ENCODE measurements around the gene SPATA20.

SPATA20 gene

DNA sequence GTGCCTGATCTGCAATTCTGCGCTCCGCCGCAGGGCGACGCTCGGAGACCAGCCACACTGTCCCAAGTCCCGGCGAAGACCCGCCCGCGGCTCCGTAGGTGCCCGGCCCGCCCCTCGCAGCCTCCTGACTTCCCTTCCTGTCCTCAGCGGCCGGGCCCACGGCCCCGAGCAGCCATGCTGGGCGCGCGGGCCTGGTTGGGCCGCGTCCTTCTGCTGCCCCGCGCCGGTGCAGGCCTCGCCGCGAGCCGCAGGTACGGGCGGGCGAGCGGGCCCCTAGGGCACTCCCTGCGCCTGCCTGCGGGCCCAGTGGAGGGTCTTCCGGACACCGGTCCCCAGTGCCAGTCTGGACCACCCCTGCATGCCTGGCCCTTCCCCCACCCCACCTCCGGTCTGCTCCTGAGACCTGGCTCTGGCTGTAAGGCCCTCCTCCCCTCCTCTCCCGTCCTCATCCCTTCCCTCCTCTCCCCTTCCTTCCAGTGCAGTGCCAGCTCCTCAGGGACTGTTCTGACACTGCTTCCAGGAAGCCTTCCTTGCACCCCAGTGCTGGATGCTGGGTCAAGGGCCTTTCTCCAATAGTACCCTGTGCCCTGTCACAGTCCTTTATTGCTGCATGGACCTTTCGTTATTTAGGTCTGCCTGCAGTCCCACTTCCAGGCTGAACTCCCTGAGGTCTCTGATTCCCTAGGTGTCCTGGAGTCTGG lies at the start of gene SPATA20:
Gene SPATA20, plus strand, starts transcription at position 140 of the 701 bp plus-strand sequence. Its CDS starts 35 bp downstream, at position 175.
- DNase-seq (ENCODE audit: low read depth in 2 of 2), result peak; percentile 82 to 83

- no peak for DNase-seq (ENCODE audit: low read depth in 2 of 2)
Measured at GRCh38 chr17:50498021-50498874, 48.7 kb upstream of the SPATA20 start.

GRCh38 chr17:50499270-50499669 lies 47.7 kb upstream of the SPATA20 start:
- no peak for DNase-seq (ENCODE audit: low read depth in 2 of 2)

GRCh38 chr17:50499721-50500120 lies 47.3 kb upstream of the SPATA20 start:
- no peak for DNase-seq (ENCODE audit: low read depth in 2 of 2)

- DNase-seq (ENCODE audit: low read depth in 2 of 2), result no peak
Measured at GRCh38 chr17:50501054-50501453, 45.9 kb upstream of the SPATA20 start.

- DNase-seq (ENCODE audit: low read depth in 2 of 2), result no peak
Measured at GRCh38 chr17:50502301-50502990, 44.5 kb upstream of the SPATA20 start.

DNA sequence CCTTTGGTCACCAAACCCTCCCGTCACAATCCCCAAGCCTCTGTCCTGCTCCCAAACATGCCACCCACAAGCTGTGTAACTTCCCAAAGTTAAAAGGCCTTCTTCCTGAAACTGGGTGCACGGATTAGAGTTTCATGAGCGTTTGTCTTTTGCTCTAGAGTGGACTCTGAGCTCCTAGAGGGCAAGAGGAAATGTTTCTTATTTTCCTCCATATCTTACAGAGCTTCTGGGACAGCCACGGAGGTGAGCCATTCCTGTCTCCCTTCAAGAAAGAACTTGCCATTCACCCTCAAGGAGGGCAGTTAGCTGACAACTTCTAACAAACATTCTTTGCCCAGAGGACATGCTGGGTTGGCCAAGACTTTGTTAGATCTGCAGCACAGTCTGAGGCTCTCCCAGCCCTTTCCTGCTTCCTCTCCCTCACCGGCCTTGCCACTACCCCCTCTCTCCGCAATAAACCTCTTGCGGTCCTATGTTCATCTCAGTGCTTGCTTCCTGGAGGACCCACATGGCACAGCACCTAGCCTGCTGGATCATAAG lies 41.3 kb upstream of the SPATA20 start:
- no peak for DNase-seq (ENCODE audit: low read depth in 2 of 2)

DNA sequence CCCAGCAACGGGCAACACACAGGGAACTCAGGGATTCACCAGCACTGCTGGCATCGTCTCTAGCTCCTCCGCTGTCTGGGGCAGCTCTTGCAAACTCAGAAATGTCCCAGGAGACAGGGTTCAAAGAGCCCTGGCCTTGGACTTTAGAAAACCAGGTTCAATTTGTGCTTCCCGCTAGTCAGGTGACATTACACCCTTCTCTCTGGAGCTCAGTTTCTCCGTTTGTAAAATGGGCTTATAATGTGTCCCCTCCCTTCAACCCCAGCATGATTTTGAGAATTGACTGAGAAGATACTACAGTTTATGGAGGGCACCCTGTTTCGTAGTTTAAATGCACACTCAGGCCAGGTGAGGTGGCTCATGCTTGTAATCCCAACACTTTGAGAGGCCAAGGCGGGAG lies 40.7 kb upstream of the SPATA20 start:
- DNase-seq (ENCODE audit: low read depth in 2 of 2), result no peak

DNA sequence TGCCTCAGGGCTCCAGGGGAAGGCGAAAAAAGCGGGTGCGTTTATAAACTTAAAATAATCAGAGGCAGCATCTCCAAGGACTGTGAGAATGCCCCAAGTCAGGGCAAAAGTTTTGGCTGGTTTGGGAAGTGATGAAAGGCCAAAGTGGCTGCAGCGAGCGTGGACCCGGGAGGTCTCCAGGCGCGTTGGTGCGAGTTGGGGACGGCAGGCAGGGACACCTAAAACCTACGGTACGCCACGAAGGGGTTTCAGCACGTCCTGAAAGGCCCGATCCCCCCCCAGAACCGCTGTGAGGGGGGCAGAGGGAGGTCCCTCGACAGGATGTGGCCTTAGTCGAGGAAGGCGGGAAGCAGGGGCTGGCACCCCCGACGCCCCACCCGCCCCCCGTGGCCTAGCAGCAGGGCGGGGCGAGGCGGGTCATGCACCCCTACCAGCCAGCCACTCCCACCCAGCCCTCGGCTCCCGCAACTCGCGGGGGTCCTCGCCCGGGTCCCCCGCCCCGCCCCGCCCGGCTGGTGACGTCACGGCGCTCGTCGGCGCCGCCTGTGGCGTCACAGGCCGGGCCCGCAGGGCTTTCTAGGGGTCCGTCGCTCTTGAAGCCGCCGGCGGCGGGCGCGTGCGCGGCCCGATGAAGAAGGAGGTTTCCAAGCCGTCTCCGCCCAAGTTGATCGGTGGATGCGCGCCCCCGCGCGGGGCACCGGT lies 39.0 kb upstream of the SPATA20 start, which contains the start of gene MYCBPAP:
Gene MYCBPAP, plus strand, starts transcription at position 569 of the 702 bp plus-strand sequence. CDS start 236 bp downstream, outside the sequence.
- peak; percentile 56 to 79 for DNase-seq (ENCODE audit: low read depth in 2 of 2)

DNA sequence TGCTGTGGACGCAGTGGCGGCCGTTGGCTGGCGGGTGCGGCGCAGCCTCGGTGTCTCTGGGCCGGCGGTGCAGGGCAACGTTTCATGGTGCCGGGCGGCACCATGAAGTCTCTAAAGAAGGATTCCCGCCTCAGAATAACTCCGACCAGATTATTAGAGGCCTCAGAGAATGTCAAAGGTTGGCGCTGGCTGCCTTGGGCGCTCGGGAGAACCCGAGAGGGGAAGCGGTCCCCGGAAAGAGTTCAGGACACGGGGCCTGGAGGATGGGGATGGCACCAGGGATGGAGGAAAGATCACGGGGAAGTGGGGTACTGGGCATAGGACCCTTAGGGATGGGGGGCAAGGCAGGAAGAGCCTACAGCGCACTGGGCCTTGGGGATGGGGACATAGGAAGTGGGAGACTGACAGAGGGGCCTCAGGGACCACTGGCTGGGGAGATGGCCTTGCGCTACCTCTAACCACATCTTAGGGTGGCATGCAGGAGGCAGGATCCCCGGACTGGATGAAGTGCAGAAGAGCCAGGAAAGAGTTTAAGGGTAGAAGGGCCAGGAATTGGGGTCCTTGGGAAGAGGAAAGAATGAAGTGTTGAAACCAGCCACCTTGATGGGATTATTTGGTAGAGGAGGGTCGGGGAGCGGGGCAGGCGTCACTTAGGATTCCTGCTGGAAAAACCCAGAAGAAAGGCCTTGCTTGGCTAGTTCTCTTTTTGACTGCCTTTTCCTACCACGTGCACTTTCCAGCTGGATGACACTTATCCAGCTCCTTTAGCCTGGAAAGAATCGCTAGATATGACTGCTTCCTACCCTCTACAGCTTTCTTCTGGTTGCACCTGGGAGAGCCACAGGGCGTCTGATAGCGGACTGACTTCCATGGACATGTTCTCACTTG lies 38.2 kb upstream of the SPATA20 start:
- DNase-seq (ENCODE audit: low read depth in 2 of 2), result no peak

GRCh38 chr17:50511058-50511457 lies 35.9 kb upstream of the SPATA20 start:
- DNase-seq (ENCODE audit: low read depth in 2 of 2), result peak in 1 of 2 donors; percentile 34

DNA sequence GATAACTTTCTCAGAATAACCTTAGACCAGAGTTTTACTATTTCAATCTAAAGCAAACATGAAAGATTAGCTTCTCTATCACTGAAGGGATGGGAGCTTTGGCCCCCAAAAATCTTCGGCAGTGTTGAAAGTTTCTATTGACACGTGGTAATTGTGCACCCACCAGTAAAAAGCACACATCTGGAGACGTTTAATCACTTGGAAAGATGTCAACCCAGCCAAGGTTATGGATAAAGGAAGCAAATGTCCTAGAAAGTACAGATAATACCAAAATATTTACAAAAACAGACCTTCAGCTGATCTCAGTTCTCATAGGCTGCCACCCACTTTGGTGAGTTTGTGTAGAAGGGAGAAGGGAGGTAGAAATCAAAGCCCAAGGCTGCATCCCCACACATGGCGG lies 33.5 kb upstream of the SPATA20 start:
- DNase-seq (ENCODE audit: low read depth in 2 of 2), result no peak

DNA sequence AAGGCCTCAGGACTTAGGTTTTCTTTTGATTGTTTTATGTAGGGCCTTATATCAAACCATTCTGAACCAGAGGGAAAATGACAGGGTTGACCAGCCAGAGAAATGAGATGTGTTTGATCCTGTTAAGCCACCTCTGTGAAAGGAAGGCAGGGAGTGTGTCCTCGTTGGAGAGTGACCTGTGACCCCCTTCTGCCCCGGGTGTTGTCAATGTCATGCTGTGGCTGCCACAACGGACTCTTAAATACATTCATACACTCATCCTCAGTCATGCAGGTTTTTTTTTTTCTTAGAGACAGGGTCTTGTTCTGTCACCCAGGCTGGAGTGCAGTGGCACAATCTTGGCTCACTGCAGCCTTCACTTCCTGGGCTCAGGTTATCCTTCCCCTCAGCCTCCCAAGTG lies 32.6 kb upstream of the SPATA20 start:
- DNase-seq (ENCODE audit: low read depth in 2 of 2), result no peak

DNA sequence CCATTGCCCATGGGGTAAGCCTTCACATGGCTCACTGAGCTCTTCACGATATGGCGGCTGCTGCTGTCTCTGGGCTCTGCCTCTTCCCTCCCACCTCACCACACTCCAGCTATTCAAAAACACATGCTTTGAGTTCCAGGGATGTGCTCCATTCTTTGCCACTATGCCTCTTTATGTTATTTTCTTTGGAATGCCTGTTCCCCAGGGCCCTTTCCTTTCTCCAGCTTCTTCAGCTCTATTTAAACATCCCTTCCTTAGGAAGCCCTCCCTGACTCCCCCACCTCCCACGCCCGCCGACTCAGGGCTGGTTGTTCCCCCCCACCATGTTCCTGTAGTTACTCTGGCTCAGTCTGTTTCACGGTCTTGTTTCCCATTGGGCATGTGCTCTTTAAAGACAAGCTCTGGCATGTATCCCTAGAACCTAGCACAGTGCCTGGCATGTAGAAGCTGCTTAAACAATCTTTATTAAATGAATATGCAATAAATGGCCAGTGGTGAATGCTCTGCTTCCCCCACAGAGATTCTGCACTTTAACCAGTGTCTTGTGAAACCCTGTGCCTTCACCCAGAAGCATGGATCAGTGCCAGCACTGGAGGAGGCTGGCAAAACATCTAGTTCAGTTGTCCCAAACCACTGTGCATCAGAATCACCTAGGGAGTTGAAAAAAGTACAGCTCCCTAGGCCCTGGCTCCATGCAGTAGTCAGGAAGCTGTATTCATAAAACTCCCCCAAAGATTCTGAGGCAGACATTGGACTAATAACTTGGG lies 31.9 kb upstream of the SPATA20 start:
- no peak for DNase-seq (ENCODE audit: low read depth in 2 of 2)

- no peak for DNase-seq (ENCODE audit: low read depth in 2 of 2)
Measured at GRCh38 chr17:50517011-50517410, 30.0 kb upstream of the SPATA20 start.

- DNase-seq (ENCODE audit: low read depth in 2 of 2), result no peak
Measured at GRCh38 chr17:50517504-50518383, 29.2 kb upstream of the SPATA20 start.

GRCh38 chr17:50518384-50519023 lies 28.5 kb upstream of the SPATA20 start:
- no peak for DNase-seq (ENCODE audit: low read depth in 2 of 2)

Measured in stimulated activated CD8-positive, alpha-beta memory T cell treated with anti-CD3 and anti-CD28 coated beads, Interleukin-2, amount 100 ng/mL, for 48 hours (primary cell).